GM19452 (cell line): ENCODE measurements around the gene EML2.
"Not testable (repeated sequence)": the region's sequence is repeated elsewhere in the genome, so short reads cannot be mapped to it uniquely, and the experiment has no call there.

Experiments
- ATAC-seq: cut with Tn5 transposase; IDR thresholded peaks from one replicate; pipeline ENCODE4 v1.9.1; 2021; ENCODE audit not compliant: unreplicated experiment

The EML2 gene

GRCh38 chr19:45615795-45616703 is 23.1 kb downstream of the EML2 start:
- no peak for ATAC-seq

GRCh38 chr19:45615056-45615455 is 24.1 kb downstream of the EML2 start:
- not testable (repeated sequence) for ATAC-seq

GRCh38 chr19:45613926-45614725 is 25.1 kb downstream of the EML2 start:
- ATAC-seq: peak; percentile 74

GRCh38 chr19:45608948-45609347 is 30.2 kb downstream of the EML2 start:
- no peak for ATAC-seq

- no peak for ATAC-seq
Measured at GRCh38 chr19:45607071-45608029, 31.8 kb downstream of the EML2 start.

- ATAC-seq: no peak
Measured at GRCh38 chr19:45601524-45602374, 37.4 kb downstream of the EML2 start, which contains the start of gene GPR4. TSS of gene GPR4 (minus strand) at chr19:45602212. CDS start at chr19:45591866, 10,346 bp downstream.

- no peak for ATAC-seq
Measured at GRCh38 chr19:45601115-45601514, 38.1 kb downstream of the EML2 start.

GRCh38 chr19:45600340-45600885 is 38.8 kb downstream of the EML2 start:
- ATAC-seq: no peak

- ATAC-seq: no peak
Measured at GRCh38 chr19:45599286-45599685, 39.9 kb downstream of the EML2 start.

- no peak for ATAC-seq
Measured at GRCh38 chr19:45598267-45599001, 40.8 kb downstream of the EML2 start.

GRCh38 chr19:45597425-45598111 is 41.6 kb downstream of the EML2 start:
- no peak for ATAC-seq

- no peak for ATAC-seq
Measured at GRCh38 chr19:45595814-45596213, 43.4 kb downstream of the EML2 start.

- no peak for ATAC-seq
Measured at GRCh38 chr19:45593520-45593919, 45.7 kb downstream of the EML2 start.

GRCh38 chr19:45592366-45592765 is 46.8 kb downstream of the EML2 start:
- ATAC-seq: no peak

GRCh38 chr19:45591638-45592005 is 47.6 kb downstream of the EML2 start:
- no peak for ATAC-seq

GRCh38 chr19:45591004-45591637 is 48.1 kb downstream of the EML2 start:
- no peak for ATAC-seq

- ATAC-seq: no peak
Measured at GRCh38 chr19:45590300-45591003, 48.7 kb downstream of the EML2 start.
